NCI-H1694 treated with DMSO at 0.1 percent for 48 hours (cell line): ENCODE data around the gene TBC1D12.
A peak's percentile ranks its signal among the peaks of the same experiment; 100 is the strongest.
"Not testable (repeated sequence)": the region's sequence is repeated elsewhere in the genome, so short reads cannot be mapped to it uniquely, and the experiment has no call there.

Experiments used
- DNase-seq: peaks from one replicate; lab custom pipeline; 2025; lab: John Stamatoyannopoulos, UW

TBC1D12 gene

DNA sequence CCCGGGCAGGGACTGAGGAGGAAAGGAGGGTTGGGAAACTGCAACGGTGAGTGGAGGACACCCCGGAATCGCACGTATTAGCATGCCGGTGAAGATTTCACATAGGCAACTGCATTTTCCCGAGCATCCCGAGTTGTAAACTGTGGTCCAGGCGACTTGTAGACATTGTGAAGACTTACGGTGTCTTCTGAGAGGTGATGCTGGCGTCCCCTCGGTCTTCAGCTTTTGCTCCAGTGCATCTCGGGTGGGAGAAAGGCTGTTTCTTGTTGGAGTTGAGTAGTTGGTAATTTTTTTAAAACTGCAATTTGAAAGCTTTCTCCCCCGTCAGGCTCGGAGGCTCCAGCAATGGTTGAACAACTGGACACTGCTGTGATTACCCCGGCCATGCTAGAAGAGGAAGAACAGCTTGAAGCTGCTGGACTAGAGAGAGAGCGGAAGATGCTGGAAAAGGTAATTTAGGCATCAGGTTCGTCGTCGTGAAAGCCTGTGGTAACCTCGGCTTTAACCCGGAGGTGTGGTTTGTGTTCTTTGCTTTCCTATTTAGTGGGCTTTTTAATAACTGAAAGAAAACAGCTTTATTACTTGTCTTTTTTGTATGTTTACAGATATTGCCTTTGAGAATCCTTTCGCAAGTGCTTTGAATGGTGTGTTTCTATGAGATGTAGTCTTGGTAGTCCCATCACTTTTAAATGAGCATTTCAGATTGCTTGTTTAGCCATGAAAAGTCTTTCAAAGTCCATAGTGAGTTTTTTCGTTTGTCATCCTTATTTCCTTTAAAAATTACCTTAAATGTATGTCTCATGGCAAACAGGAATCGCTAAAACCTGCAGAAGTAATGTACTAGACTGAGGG, 143.9 kb downstream of the TBC1D12 start:
- no peak for DNase-seq

DNA sequence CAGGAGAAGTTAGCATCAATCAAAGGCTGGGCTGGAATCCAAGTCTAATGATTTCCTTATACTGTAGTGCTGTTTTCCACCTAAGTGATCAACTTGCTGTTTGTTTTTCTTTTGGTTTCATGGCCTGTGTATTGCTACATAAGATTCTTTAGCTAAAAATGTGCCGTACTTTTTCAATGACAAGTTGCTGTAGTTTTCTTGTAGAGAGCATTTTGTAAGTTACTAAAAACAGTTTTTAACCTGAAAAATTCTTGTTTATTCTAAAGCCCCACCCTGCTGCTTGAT, 144.5 kb downstream of the TBC1D12 start:
- peak; percentile 7 for DNase-seq

DNA sequence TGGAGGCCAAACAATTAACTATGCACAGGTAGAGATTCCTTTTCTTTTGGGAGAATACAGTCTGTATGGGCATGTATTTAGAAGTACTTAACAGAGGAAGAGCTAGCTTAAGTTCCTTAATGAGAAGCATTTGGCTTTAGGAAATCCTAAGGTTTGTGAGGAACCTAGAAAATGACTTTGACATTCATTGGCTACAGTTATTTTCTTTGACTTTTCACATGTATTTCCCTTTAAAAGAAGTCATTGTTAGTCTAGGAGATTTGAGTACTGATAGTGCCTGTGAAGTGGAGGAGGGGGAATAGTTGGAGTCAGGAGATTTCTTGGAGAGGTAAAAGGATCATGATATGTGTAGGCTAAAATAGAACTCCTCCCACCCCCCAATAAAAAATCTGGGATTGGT, 146.9 kb downstream of the TBC1D12 start:
- no peak for DNase-seq

DNA sequence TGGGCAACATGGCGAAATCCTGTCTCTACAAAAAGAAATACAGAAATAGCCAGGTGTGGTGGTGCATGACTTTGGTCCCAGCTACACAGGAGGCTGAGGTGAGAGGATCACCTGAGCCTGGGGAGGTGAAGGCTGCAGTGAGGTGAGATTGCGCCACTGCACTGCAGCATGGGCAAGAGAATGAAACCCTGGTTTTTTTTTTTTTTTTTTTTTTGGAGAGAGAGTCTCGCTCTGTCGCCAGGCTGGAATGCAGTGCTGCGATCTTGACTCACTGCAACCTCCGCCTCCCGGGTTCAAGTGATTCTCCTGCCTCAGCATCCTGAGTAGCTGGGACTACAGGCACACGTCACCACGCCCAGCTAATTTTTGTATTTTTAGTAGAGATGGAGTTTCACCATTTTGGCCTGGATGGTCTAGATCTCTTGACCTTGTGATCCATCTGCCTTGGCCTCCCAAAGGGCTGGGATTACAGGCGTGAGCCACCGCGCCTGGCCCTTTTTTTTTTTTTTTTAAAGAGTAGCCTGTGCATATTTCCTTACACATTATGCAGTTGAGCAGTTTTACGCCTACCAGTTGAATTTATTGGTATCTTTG, 165.5 kb downstream of the TBC1D12 start:
- DNase-seq = not testable (repeated sequence)

DNA sequence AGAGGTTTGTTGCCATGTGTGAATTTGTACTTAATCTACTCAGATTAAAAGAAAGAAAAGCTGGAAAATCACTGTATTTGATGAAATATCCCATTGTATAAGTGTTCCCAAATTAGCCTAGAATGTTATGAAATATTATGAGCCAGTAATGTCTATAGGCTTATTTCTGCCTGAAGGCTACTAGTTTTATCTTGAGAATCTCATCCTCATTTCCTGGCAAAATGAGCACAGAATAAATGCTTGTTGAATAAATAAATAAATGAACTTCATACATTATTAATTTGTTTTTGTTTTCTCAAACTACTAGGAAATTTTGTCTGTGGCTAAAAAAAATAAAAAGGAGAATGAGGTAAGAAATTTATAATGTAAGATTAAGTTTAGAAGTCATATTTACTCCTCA, 168.7 kb downstream of the TBC1D12 start:
- DNase-seq = no peak

DNA sequence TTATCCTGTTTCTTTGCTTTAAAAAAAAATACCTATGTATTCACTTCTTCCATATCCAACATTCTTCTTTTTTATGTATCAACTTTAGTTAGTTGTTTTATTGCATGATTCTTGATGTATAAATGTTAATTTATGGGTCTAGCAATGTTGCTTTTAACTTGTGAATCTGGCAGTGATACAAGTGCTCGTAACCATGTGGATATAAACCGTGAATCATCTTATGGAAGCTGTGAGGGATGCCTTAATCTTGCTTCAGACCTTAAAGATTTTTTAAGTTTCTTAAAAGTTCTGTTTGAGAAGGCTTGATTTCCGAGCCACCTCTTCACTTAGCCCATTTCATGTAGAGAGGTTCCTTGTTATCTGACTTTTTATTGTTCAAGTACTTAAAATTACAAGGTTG, 169.2 kb downstream of the TBC1D12 start:
- no peak for DNase-seq

DNA sequence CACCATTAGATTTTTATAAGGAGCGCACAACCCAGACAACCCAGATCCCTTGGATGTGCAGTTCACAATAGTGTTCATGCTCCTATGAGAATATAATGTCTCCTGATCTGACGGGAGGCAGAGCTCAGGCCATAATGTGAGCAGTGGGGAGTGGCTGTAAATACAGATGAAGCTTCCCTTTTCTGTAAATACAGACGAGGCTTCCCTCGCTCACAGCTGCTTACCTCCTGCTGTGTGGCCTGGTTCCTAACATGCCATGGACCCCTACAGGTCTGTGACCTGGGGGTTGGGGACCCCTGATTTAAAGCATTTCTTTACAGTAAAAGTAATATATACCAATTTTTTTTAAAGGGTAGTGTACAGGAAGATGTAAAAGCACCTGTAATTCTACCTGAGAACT, 176.4 kb downstream of the TBC1D12 start:
- DNase-seq = no peak

DNA sequence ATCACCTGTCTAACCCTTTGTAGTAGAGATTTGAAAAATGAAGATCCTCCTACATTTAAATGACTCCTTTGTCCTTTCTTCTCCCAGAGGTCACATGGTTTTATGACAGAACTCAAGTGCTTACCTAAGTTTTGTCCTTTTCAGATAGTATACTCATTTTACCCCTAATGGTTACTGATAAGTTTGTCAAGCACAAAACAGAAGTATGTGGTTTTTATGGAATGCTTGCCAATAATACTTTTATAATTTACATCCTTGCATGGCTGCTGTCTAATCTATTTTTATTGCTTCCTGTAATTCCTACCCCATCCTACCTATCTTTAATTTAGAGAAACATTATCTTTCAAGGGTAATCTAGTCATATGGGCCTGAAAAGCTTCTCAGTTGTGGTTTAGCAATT, 180.8 kb downstream of the TBC1D12 start:
- DNase-seq = no peak
